Vagina (tissue), 2 donors: ENCODE measurements around the gene RNASE13. TPM values are rescaled to one million over a fixed set of nuclear protein-coding genes. Genes with fewer than 3 reads are reported as not detected.
"Not testable (repeated sequence)": the region's sequence is repeated elsewhere in the genome, so short reads cannot be mapped to it uniquely, and the experiment has no call there.

Source experiments
- DNase-seq, 2 donors: peaks; one replicate each; pipeline ENCODE4 v3.0.0-alpha.2; 2017; ENCODE audit errors: extremely low spot score in 2 of 2
- H3K27ac ChIP-seq: fragments of 200-600 bp; sonication (generic); one replicate; pipeline ENCODE4 v1.5.1; 2019
- H3K27me3 ChIP-seq: fragments of 200-600 bp; sonication (generic); one replicate; pipeline ENCODE4 v1.5.1; 2019
- H3K36me3 ChIP-seq, 2 donors: fragments of 200-600 bp; sonication (generic); one replicate each; pipeline ENCODE4 v1.5.1; 2017 to 2019
- H3K4me1 ChIP-seq: fragments of 200-600 bp; sonication (generic); one replicate; pipeline ENCODE4 v1.5.1; 2019
- H3K4me3 ChIP-seq, 2 donors: fragments of 200-600 bp; sonication (generic); 1 replicate in 1 of 2; 2 replicates in 1 of 2; pipeline ENCODE4 v1.5.1; 2016 to 2019
- H3K9me3 ChIP-seq: fragments of 200-600 bp; sonication (generic); one replicate; pipeline ENCODE4 v1.5.1; 2019
- POLR2A ChIP-seq, 2 donors: fragments of 450-650 bp; IDR thresholded peaks; one replicate each; pipeline ENCODE4 v1.6.1; 2017; ENCODE audit warnings: antibody characterized with exemption in 2 of 2, mild to moderate bottlenecking in 2 of 2, moderate library complexity in 2 of 2
- POLR2AphosphoS5 ChIP-seq, 2 donors: sonication (generic); formaldehyde crosslinking; IDR thresholded peaks; one replicate each; pipeline ENCODE4 v1.9.0; 2017; ENCODE audit warnings: antibody characterized with exemption in 2 of 2, mild to moderate bottlenecking in 2 of 2, low read depth in 1 of 2; ENCODE audit not compliant: insufficient read depth in 1 of 2
- intact Hi-C: fragments of 100-400 bp; cut with DNase I; formaldehyde crosslinking; loops from one replicate; pipeline ENCODE4 v1.15.1; 2023
- total RNA-seq: library from RNA; depleted of rRNA; stranded (reverse); fragments of >200 nt; gene quantifications from one replicate; pipeline ENCODE4 v1.2.3, GENCODE V29; 2016
- TF ChIP-seq, protein P1 (sequence below), 3 experiments: fragments of 450-650 bp in 2 of 3; fragments of 200-600 bp in 1 of 3; sonication (generic) in 1 of 3; IDR thresholded peaks; one replicate each; pipeline ENCODE4 v1.5.1; 2017 to 2019; ENCODE audit warnings: antibody characterized with exemption in 3 of 3, mild to moderate bottlenecking in 2 of 3, moderate library complexity in 2 of 3

RNASE13 gene
- total RNA-seq, 1 donor from 2014 or later: not detected

DNA sequence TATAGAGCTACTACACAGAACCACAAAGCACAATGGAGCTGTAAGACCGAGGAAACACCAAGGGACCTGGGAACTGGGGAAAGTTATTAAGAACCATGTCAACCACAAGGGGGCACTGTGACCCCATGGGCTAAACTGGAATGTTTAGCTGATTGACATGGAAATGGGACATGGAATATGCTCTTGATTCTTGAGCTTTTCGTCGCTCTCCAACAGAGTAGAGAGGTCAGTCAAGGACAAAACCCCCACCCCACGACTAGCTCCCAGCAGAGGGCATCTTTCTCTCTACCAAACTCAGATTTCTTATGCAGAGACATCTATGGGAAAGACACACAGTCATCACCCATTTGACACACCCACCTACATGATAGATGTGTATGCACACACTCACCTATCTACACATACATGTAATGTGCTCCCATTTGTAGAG, 19.8 kb downstream of the RNASE13 start:
- Histone ChIP-seq H3K27ac (peak overlapping the region; percentile 56), H3K9me3 (no peaks in the 10 kb centered on the region), H3K36me3 (peaks cover 0 to 27% of the 10 kb centered on the region in 2 donors), H3K27me3 (no peaks in the 10 kb centered on the region), H3K4me3 (no peak overlapping the region), H3K4me1 (peaks cover 6% of the 10 kb centered on the region)
- no peak for DNase-seq
- intact Hi-C loops: loop anchor here (2.0 to 5.0 kb wide), 2 partner anchors 26 to 78 kb away; no protein-coding TSS in a partner anchor
- TF ChIP-seq POLR2AphosphoS5 (IDR thresholded peaks at IDR 0.05; ENCODE audit: insufficient read depth in 1 of 2, low read depth in 1 of 2) (peak in 1 of 2 donors; percentile 86), POLR2A (IDR thresholded peaks at IDR 0.05) (no peak)
- TF ChIP-seq, protein P1, sequence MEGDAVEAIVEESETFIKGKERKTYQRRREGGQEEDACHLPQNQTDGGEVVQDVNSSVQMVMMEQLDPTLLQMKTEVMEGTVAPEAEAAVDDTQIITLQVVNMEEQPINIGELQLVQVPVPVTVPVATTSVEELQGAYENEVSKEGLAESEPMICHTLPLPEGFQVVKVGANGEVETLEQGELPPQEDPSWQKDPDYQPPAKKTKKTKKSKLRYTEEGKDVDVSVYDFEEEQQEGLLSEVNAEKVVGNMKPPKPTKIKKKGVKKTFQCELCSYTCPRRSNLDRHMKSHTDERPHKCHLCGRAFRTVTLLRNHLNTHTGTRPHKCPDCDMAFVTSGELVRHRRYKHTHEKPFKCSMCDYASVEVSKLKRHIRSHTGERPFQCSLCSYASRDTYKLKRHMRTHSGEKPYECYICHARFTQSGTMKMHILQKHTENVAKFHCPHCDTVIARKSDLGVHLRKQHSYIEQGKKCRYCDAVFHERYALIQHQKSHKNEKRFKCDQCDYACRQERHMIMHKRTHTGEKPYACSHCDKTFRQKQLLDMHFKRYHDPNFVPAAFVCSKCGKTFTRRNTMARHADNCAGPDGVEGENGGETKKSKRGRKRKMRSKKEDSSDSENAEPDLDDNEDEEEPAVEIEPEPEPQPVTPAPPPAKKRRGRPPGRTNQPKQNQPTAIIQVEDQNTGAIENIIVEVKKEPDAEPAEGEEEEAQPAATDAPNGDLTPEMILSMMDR (IDR thresholded peaks at IDR 0.05): peak; percentile 82 to 94 (median 89)

DNA sequence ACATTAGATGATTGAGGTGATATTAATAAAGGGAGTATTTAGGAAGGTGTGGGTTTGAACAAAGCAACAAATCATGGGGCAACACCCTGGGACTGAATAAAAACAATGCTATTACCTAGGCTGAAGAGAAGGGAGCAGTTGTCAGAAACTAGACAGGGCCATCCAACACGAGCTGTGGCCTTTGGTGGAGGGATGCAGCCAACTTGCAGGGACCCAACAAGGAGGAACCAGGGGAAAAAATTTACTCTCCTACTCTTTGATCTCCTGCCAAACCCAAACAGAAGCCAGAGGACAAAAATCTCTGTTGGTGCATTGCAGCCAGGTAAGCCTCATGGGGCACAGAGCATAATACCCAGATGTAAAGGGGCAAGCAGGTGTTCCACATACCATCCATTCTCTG, 23.5 kb downstream of the RNASE13 start:
- no peak overlapping the region for H3K4me3 ChIP-seq
- no peaks in the 10 kb centered on the region for H3K36me3 ChIP-seq
- intact Hi-C loops: no loop called here
- H3K27ac ChIP-seq: peak overlapping the region; percentile 23
- no peaks in the 10 kb centered on the region for H3K9me3 ChIP-seq
- H3K27me3 ChIP-seq: no peaks in the 10 kb centered on the region
- no peak for DNase-seq
- no peaks in the 10 kb centered on the region for H3K4me1 ChIP-seq
- TF ChIP-seq POLR2A (IDR thresholded peaks at IDR 0.05) (no peak), POLR2AphosphoS5 (IDR thresholded peaks at IDR 0.05; ENCODE audit: insufficient read depth in 1 of 2, low read depth in 1 of 2) (no peak)
- TF ChIP-seq, protein P1 (IDR thresholded peaks at IDR 0.05): no peak

DNA sequence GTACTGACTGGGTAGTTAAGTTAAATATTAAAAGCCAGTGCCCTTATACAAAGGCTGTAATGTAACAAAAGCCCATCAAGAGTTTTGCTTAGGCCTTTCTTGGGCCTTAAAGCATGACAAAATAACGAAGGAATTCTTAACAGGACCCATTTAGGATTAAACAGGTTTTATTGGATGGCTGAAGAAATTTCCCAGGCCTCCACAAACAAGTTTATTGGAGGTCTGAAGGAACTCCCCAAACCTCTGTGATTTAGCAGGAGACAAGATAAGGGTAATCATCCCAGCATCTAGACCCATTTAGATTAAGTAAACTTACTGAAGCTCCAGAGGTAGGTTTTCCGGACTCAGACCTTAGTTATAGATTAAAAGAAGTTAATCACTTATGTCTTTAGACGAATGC, 24.9 kb downstream of the RNASE13 start:
- H3K36me3 ChIP-seq, H3K4me1 ChIP-seq, H3K27me3 ChIP-seq, H3K4me3 ChIP-seq, intact Hi-C loops, DNase-seq, H3K9me3 ChIP-seq: not testable (repeated sequence)
- peak overlapping the region; percentile 52 for H3K27ac ChIP-seq

DNA sequence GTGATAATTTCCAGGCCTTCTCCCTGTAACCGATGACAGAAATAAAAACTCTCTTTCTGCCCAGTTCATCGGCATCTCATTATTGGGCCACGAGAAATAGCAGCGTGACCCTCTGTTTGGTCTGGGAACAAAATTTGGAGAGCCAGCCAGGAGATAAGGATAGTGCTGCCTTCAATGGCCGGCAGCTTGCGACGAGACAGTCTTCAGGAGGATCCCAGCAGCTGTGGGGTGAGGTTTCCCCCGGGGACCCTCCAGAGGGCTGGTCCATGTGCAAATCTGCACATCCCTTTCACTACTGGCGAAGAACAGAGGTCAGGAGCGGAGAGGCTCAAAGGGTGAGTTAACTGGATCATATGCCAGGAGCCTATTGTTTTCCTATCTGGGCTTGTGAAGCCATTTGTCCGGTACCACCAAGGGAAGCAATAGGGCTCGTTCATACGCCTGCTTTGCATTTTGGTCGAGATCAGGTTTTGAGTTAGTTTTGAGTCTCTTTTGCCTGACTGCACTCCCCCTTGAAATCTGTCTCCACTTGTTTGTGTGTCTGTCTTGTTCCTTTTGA, 30.7 kb downstream of the RNASE13 start:
- Histone ChIP-seq H3K9me3 (no peaks in the 10 kb centered on the region), H3K36me3 (no peaks in the 10 kb centered on the region), H3K4me1 (peaks cover 15% of the 10 kb centered on the region), H3K4me3 (peak overlapping the region; percentile 4 to 23), H3K27me3 (no peaks in the 10 kb centered on the region), H3K27ac (peak overlapping the region; percentile 58)
- TF ChIP-seq, protein P1 (IDR thresholded peaks at IDR 0.05): no peak
- no peak for TF ChIP-seq POLR2AphosphoS5 (IDR thresholded peaks at IDR 0.05; ENCODE audit: insufficient read depth in 1 of 2, low read depth in 1 of 2)
- no peak for TF ChIP-seq POLR2A (IDR thresholded peaks at IDR 0.05)
- DNase-seq: no peak
- intact Hi-C loops: loop anchor here (5.0 kb wide), 1 partner anchor 38 kb away; the partner anchor contains the start of gene RNASE7

DNA sequence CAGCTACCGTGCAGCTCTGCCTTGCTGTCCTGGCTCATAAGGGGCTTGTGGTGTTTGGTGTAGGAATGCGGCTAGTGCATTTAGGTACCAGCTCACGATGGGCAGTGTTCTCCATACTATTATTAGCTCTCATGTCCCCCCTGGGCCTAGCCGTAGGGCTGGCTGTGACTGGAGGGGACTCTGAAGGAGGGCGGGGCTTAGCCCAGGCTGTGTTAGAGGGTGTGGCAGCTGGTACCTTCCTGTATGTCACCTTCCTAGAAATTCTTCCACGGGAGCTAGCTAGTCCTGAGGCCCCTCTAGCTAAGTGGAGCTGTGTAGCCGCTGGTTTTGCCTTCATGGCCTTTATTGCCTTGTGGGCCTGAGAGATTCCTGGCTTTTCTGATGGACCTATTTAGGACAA, 33.4 kb downstream of the RNASE13 start:
- H3K36me3 ChIP-seq: peaks cover 0 to 10% of the 10 kb centered on the region in 2 donors
- no peaks in the 10 kb centered on the region for H3K27me3 ChIP-seq
- no peak overlapping the region for H3K27ac ChIP-seq
- intact Hi-C loops: loop anchor here (5.0 kb wide), 1 partner anchor 41 kb away; the partner anchor contains the start of gene RNASE7
- DNase-seq: peak in 1 of 2 donors; percentile 34
- no peak for TF ChIP-seq POLR2AphosphoS5 (IDR thresholded peaks at IDR 0.05; ENCODE audit: insufficient read depth in 1 of 2, low read depth in 1 of 2)
- TF ChIP-seq POLR2A (IDR thresholded peaks at IDR 0.05): no peak
- TF ChIP-seq, protein P1 (IDR thresholded peaks at IDR 0.05): no peak
- H3K4me3 ChIP-seq: no peak overlapping the region
- peaks cover 29% of the 10 kb centered on the region for H3K4me1 ChIP-seq
- no peaks in the 10 kb centered on the region for H3K9me3 ChIP-seq
